SKM-1 (cell line): ENCODE data around the gene NEK4.
"Not testable (repeated sequence)": the region's sequence is repeated elsewhere in the genome, so short reads cannot be mapped to it uniquely, and the experiment has no call there.

Experiments
- DNase-seq: peaks from one replicate; lab custom pipeline; 2025; ENCODE audit not compliant: unreplicated experiment; lab: John Stamatoyannopoulos, UW

The NEK4 gene

GRCh38 chr3:52779837-52780585, 9.3 kb upstream of the NEK4 start:
- no peak for DNase-seq

- DNase-seq: peak; percentile 26
Observed at GRCh38 chr3:52779011-52779836, 8.5 kb upstream of the NEK4 start.

GRCh38 chr3:52777959-52778805, 7.4 kb upstream of the NEK4 start:
- no peak for DNase-seq

- no peak for DNase-seq
Observed at GRCh38 chr3:52777127-52777958, 6.6 kb upstream of the NEK4 start, which contains the start of gene ITIH1. Gene ITIH1, plus strand, starts transcription at chr3:52777599. Its CDS starts 17 bp downstream, at chr3:52777616.

GRCh38 chr3:52776486-52776885, 5.7 kb upstream of the NEK4 start:
- not testable (repeated sequence) for DNase-seq

- no peak for DNase-seq
Observed at GRCh38 chr3:52775877-52776276, 5.1 kb upstream of the NEK4 start.

- DNase-seq: no peak
Observed at GRCh38 chr3:52774901-52775864, 4.4 kb upstream of the NEK4 start.

- DNase-seq: no peak
Observed at GRCh38 chr3:52774066-52774713, 3.5 kb upstream of the NEK4 start.

GRCh38 chr3:52773361-52774065, 2.8 kb upstream of the NEK4 start:
- no peak for DNase-seq

GRCh38 chr3:52771702-52772101, 962 bp upstream of the NEK4 start:
- DNase-seq: no peak

GRCh38 chr3:52771334-52771681, 568 bp upstream of the NEK4 start:
- no peak for DNase-seq

GRCh38 chr3:52769786-52770455, 819 bp downstream of the NEK4 start:
- DNase-seq: no peak

GRCh38 chr3:52763466-52763865, 7.3 kb downstream of the NEK4 start:
- DNase-seq: no peak

GRCh38 chr3:52756141-52756540, 14.6 kb downstream of the NEK4 start:
- DNase-seq: no peak

- no peak for DNase-seq
Observed at GRCh38 chr3:52754373-52754772, 16.4 kb downstream of the NEK4 start.

GRCh38 chr3:52752045-52752660, 18.6 kb downstream of the NEK4 start:
- DNase-seq: no peak

GRCh38 chr3:52743721-52744120, 27.0 kb downstream of the NEK4 start:
- DNase-seq: no peak
